RWPE1 (cell line): ENCODE measurements around the gene GRAMD1B.

Source experiments
- CTCF ChIA-PET: fragments of 350-600 bp; sonication (Branson Sonifier 250); formaldehyde crosslinking; extraction: SDS; loops from one replicate; lab custom pipeline; 2021; lab: Yijun Ruan, JAX
- POLR2A ChIA-PET: fragments of 400-600 bp; formaldehyde crosslinking; extraction: SDS; loops from one replicate; lab custom pipeline; 2020; ENCODE audit warnings: antibody characterized with exemption; ENCODE audit not compliant: low non-redundant PET; lab: Yijun Ruan, JAX
- DNase-seq: peaks from one replicate; pipeline ENCODE4 v3.0.0; 2012; ENCODE audit warnings: low spot score
- H3K27ac ChIP-seq: fragments of 450-650 bp; 2 replicates; pipeline ENCODE4 v1.5.1; 2017
- TF ChIP-seq, protein P1 (sequence below): fragments of 450-650 bp; conservative IDR thresholded peaks from 2 replicates; pipeline ENCODE4 v1.5.1; 2017; ENCODE audit warnings: low read depth, mild to moderate bottlenecking

Gene GRAMD1B

DNA sequence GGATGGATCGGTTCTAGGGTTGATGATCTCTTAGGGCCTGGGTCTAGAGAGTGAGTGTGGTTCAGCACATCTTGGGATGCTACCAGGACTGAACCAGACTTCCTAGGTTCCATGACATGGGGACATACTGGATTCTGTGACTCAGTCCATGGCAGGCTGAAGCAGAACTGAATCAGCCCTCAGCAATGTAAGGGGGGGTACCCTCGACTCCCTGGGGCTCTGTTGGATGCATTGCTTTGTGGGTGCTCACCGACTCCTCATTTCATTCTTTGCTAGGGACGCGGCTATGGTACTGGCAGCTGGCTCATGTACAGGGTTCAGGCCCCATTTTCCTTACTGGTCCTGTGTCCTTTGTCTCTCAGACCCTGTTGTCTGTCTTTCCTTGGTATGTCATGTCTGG is 733 bp upstream of the GRAMD1B start:
- CTCF ChIA-PET = no interaction called here
- DNase-seq = peak; percentile 8
- no peak overlapping the region for H3K27ac ChIP-seq
- POLR2A ChIA-PET = no interaction called here
- TF ChIP-seq, protein P1, sequence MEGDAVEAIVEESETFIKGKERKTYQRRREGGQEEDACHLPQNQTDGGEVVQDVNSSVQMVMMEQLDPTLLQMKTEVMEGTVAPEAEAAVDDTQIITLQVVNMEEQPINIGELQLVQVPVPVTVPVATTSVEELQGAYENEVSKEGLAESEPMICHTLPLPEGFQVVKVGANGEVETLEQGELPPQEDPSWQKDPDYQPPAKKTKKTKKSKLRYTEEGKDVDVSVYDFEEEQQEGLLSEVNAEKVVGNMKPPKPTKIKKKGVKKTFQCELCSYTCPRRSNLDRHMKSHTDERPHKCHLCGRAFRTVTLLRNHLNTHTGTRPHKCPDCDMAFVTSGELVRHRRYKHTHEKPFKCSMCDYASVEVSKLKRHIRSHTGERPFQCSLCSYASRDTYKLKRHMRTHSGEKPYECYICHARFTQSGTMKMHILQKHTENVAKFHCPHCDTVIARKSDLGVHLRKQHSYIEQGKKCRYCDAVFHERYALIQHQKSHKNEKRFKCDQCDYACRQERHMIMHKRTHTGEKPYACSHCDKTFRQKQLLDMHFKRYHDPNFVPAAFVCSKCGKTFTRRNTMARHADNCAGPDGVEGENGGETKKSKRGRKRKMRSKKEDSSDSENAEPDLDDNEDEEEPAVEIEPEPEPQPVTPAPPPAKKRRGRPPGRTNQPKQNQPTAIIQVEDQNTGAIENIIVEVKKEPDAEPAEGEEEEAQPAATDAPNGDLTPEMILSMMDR = no peak

GRCh38 chr11:123430721-123431497 is 840 bp downstream of the GRAMD1B start:
- ChIA-PET POLR2A (no interaction called here), CTCF (no interaction called here)
- no peak overlapping the region for H3K27ac ChIP-seq
- peak; percentile 7 for DNase-seq
- TF ChIP-seq, protein P1 = no peak

- H3K27ac ChIP-seq = no peak overlapping the region
- DNase-seq = no peak
- TF ChIP-seq, protein P1 = no peak
- ChIA-PET POLR2A (no interaction called here), CTCF (interaction anchor here (0.6 kb wide), 2 partner anchors 29 to 48 kb away, joined by 3 read pairs; no protein-coding TSS in a partner anchor)
Measured at GRCh38 chr11:123431619-123432018, 1.6 kb downstream of the GRAMD1B start.

GRCh38 chr11:123434262-123434661 is 4.2 kb downstream of the GRAMD1B start:
- peak; percentile 17 for DNase-seq
- no peak overlapping the region for H3K27ac ChIP-seq
- ChIA-PET POLR2A (no interaction called here), CTCF (interaction anchor here (0.6 to 0.8 kb wide), 3 partner anchors 132 to 323 kb away, joined by 3 read pairs; no protein-coding TSS in a partner anchor)
- TF ChIP-seq, protein P1 = no peak

GRCh38 chr11:123434911-123435310 is 4.8 kb downstream of the GRAMD1B start:
- ChIA-PET CTCF (interaction anchor here (0.6 to 0.9 kb wide), 3 partner anchors 36 to 548 kb away, joined by 3 to 7 read pairs (median 3); no protein-coding TSS in a partner anchor), POLR2A (no interaction called here)
- TF ChIP-seq, protein P1 = no peak
- DNase-seq = no peak
- H3K27ac ChIP-seq = no peak overlapping the region

DNA sequence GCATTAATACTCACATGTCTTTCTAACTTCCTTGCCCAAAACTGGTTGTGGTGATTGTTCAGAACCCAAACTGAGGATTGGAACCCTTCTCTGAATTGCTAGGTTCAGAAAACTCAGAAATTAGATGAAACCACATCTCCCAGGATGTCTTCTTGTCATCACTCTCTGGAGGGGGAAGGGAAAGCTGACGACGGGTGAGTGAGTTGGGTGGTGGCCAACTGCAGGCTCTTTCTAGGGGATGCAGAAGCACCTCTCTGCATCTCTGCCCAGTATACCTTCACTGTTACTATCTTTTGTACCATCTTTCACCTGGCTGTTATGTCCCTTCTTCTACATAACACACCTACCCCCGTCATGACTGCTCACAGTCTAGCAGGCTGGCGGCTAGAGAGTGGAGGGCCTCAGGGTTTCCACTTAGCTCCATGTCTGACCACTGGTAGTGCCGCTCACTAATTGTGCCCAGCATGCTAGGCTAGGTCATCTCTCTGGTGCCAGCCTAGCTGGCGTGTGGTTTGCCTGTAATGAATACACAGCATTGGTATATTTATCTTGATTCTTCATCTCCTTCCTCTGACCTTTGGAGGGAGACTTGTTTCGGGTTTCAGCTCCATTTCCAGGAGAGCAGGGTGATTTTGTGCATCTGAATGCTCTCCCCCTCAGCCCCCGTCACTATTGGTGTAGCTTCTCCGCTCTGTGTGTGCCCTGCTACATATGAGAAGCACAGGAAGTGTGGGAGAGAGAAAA is 7.3 kb downstream of the GRAMD1B start:
- H3K27ac ChIP-seq = no peak overlapping the region
- no peak for DNase-seq
- ChIA-PET CTCF (interaction anchor here (0.6 to 1.4 kb wide), 2 partner anchors 30 to 109 kb away, joined by 3 to 4 read pairs; no protein-coding TSS in a partner anchor), POLR2A (no interaction called here)
- TF ChIP-seq, protein P1 = no peak
